IPS-NIHi11 (cell line): ENCODE data around the gene CFAP298.

Experiments
- DNase-seq: peaks from one replicate; pipeline ENCODE4 v3.0.0; 2012; ENCODE audit warnings: mixed read lengths, low spot score

CFAP298 gene

DNA sequence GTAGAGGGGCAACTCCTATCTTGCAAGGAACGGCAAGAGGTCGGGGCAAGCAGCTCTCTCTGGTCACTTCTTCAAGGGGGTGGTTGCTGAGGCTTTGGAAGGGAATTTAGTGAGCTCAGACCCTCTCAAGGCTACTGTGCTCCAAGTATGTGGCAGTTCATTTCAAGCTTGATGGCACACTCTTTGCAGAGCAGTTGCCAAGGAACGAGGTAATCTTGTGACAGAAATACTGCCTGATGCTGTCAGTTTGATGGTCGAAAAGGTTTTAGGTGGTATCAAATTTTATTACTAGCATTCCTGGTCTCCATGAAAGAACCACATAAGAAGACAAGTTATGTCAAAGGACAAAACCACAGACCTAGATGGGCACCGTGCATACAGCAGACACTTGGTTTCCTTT lies 13.1 kb downstream of the CFAP298 start:
- no peak for DNase-seq

DNA sequence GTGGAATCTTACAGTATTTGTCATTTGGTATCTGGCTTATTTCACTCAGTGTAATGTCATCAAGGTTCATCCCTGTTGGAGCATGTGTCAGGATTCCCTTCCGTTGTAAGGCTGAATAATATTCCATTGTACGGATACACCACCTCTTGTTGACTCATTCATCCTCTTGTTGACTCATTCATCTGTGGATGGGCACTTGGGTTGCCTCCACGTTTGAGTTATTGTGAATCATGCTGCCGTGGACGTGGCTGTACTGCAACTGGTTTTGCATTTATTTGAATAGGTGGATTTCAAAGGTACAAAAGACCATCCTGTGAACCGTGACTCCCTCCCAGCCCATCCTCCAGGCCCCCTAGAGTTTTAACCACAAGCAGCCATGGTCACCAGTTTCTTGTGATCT lies 15.0 kb downstream of the CFAP298 start:
- DNase-seq, result no peak

DNA sequence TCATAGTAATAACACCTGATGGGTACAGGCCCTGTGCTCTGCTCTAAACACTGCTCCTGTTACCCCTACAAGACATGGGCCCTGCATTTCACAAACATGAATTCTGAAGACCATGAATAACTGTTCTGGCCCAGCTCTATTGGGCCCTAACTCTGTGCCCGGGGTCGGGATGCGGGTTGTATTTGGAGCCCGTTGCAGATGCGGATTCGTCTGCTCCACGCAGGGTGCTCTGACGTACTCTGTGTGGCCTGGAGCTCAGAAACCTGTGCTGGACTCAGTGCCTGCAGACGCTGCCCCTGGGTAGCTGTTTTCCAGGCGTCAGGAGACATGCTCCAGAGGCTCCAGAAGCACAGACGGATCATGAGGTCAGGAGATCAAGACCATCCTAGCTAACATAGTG lies 16.7 kb downstream of the CFAP298 start:
- DNase-seq, result no peak

DNA sequence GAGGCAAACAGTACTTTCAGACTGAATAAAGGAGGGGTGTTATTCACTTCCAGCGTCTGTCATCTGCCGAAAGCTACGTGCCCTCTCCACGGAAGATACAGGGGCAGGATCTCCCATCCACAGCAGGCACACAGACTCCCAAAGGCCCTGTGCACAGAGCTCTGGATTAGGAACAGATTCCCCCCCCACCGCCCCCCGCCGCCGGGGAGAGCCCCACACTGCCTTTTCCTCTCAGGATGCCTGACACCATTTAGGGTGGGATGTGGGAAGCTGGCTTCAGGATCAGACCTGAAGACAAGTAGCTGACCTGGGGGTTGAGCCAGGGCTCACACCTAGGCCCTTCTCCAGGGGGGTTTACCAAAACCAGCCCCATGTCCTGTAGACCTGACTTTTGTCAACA lies 18.5 kb downstream of the CFAP298 start:
- no peak for DNase-seq

DNA sequence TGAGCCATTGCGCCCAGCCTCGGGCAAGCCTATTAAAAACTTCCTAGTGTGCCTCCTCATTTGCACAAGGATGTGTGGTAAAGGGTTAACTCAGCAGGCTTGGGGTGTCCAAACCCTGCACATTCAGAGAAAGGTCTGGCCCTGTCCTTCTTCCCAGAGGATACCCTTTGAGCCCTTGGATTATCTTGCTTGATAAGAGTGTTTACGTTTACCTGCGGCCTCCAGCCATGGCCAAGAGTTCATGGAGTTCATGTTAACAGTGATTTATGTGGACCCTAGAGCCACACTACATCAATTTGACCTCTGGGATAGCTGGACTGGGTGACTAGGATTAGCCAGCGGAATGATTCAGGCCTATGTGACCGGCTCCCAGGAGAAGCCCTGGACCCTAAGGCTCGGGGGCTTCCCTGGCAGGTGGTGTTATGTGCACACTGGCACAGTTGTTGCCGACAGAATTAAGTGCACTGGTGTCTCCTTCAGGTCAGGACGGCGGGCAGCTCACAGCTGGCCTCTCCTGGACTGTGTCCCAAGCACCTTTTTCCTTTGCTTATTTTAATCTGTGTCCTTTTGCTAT lies 19.2 kb downstream of the CFAP298 start:
- no peak for DNase-seq

DNA sequence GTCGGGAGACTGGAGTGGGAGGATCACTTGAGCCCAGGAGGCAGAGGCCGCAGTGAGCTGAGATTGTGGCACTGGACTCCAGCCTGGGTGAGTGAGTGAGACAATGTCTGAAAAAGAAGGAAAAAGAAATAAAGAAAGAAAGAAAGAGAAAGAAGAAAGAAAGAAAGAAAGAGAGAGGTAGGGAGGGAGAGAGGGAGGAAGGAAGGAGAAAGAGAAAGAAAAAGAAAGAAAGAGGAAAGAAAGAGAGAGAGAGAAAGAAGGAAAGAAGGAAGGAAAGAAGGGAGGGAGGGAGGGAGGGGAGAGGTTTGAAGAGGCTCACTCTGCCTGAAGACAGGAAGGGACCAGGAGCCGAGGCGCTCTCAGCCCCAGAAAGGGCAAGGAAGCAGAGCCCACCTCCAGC lies 22.0 kb downstream of the CFAP298 start:
- no peak for DNase-seq

DNA sequence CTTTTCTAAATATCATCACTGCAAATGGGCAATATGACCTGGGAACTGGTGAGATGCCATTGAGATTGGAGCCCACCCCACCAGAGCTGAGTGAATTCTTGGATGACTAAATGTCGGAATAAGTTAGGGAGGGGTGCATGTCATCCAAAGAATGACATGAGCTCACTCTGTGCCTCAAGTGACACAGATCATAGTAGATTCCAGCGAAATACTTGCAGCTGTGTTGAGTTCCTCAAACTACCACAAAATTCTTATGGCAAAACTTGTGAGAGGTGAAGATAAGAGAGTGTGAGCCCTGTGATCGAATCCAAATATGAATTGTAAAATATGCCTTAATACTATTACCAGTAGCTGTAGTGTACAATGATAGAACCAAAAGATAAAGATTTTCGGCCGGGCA lies 24.5 kb downstream of the CFAP298 start:
- no peak for DNase-seq

DNA sequence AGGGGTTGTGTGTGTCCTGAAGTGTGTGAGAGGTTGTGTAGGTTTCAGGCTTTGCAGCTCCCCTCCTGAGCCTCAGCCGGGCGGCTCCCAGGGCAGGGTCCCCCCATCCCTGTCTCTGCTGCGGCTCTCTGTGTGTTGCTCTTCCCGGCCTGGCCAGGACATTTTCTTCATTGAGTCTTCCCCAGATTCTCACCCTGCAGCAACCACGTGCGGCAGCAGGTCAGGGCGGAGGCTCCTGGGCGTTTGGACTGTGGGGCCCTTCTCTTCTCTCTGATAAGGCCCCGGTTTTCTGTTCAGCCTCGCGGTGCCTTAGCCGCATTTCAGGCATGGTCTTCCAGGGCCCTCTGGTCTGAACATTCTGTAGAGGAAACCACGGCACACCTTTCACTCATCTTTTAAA lies 25.1 kb downstream of the CFAP298 start:
- no peak for DNase-seq

DNA sequence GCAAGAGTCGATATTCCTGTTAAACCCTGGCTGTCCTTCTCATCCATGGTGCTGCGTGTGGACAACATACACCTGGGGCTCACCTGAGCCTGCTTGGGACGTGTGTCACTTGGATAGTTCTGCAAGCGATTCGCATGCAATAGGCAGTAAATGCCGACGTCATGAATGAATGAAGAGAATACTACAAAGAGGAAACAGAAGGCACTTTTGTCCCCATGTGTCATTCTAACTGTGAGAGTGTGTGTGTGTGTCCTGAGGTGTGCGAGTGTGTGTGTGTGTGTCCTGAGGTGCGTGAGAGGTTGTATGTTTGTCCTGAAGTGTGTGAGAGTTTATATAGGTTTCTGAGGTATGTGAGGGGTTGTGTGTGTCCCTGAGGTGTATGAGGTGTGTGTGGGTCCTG lies 26.2 kb downstream of the CFAP298 start:
- DNase-seq, result no peak

DNA sequence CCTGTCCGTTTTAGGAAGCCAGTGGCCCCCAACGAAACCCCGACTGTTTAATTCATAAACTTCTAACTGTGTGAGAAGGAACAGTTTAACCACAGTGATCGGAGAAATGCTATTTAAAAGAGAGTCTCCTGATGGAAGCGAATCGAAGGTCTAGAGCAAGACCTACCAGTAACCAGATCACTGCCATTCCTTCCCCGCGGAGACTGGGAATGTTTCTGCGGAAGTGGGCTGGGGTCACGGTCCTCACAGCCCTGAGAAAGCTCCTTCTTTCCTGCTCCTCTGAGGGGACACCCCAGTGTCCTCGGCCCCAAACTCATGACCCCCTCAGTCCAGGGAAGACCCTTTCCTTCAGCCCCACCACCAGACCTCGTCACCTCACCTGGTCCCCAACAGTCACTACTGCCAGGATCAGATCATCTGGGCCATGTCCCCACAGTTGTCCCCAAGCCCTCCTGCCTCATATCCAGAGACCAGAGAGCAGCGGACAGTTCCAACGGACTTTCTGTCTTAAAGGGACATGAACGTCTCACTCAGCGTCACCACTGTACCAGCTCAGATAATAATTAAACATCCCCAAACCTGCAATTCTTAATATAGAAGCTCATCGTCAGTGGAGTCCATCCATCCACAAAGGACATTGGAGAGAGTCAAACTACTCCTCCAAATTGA lies 27.0 kb downstream of the CFAP298 start, which contains the start of gene TCP10L:
Gene TCP10L (minus strand): TSS at position 482 of the 669 bp plus-strand sequence. CDS start 1,219 bp downstream, outside the sequence.
- no peak for DNase-seq

DNA sequence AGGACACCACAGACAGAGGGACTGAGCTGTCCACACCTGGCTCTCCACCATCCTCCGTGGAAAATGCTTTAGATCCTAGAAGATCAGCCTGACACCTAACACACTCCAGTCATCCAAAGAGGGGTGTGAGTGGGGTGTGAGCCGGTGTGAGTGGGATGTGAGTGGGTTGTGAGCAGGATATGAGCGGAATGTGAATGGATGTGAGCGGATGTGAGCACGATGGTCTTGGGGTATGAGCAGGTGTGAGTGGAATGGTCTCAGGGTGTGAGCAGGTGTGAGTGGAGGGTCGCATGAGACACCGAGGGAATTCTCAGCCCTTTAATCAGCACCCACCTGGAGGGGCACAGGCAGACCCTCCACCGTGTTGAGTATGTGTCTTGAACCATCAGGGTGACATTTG lies 27.7 kb downstream of the CFAP298 start:
- no peak for DNase-seq

DNA sequence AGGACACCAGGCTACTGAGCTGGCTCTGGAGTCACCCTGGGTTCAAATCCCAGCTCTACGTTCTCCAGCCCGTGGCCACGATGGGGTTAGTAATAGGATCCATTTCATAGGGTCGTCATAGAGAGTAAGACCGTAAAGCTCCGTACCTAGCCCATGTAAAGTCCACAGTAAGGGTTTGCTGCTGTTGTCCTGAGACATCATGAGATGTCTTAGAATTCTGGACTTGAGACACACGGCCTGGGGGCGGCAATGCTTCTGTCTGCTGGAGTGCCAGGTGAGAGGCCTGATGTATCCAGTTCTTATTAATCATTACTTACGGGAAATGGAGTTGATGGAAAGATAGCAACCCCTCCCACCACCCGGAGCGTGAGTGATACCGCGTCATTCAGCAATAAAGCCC lies 30.4 kb downstream of the CFAP298 start:
- no peak for DNase-seq

DNA sequence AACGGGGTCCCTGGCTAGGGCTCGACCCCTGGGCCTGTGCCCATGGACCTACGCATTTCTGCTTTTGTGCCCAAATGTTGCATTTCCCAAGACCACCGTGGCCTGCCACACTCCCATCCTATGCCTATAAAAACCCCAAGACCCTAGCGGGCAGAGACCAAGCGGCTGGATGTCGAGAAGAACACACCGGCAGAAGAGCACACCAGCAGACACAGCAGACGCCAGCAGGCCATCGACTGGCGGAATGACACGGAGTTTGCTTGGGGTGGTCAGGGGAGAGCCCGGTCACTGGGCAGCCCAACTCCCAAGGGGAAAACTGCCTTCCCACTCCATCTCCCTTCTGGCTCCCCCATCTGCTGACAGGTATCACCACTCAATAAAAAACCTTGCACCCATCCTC lies 31.2 kb downstream of the CFAP298 start:
- DNase-seq, result no peak

DNA sequence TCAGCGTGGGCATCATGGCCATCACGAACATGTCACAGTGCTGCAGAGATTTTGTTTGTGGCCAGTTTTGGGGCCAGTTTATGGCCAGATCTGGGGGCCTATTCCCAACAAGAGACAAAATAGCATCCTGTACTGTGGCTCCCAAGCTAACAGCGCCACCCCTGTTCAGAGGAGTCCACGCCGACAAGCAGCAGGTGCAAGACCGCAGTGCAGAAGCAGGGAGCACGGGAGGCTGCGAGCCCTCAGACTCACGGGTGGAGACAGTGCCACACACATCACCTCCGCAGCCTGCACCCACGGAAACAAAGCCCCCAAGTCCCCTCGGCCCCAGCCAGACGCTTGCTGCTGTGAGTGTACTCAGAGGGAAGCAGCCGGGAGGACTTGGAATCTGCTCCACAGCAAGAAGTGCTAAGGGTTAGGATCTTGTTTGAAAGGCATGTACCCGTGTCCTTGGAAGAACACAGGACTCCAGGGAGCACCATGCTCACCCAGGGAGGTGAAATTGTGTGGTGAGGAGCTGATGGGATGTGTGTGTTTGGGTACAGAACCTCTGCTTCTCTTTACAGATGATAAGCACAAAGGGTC lies 34.0 kb downstream of the CFAP298 start:
- peak; percentile 39 for DNase-seq

DNA sequence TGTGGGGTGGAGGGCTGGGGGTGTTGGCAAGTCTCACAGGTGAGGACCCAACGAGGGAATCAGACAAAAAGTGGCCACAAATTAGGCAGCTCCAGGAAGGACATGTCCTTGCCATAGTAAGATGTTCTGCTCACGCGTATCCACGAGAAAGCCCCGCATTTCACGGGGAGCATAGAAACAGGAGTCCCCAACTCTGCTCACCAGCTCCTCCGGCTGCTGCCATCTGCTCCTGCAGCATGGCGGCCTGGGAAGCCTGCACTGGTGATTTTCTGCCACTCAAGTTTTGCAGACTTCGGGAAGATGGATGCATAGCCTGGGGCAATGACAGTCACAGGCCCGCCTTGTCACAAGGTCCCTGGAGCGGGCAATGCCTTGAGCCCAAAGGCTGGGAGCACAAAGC lies 36.2 kb downstream of the CFAP298 start:
- no peak for DNase-seq

DNA sequence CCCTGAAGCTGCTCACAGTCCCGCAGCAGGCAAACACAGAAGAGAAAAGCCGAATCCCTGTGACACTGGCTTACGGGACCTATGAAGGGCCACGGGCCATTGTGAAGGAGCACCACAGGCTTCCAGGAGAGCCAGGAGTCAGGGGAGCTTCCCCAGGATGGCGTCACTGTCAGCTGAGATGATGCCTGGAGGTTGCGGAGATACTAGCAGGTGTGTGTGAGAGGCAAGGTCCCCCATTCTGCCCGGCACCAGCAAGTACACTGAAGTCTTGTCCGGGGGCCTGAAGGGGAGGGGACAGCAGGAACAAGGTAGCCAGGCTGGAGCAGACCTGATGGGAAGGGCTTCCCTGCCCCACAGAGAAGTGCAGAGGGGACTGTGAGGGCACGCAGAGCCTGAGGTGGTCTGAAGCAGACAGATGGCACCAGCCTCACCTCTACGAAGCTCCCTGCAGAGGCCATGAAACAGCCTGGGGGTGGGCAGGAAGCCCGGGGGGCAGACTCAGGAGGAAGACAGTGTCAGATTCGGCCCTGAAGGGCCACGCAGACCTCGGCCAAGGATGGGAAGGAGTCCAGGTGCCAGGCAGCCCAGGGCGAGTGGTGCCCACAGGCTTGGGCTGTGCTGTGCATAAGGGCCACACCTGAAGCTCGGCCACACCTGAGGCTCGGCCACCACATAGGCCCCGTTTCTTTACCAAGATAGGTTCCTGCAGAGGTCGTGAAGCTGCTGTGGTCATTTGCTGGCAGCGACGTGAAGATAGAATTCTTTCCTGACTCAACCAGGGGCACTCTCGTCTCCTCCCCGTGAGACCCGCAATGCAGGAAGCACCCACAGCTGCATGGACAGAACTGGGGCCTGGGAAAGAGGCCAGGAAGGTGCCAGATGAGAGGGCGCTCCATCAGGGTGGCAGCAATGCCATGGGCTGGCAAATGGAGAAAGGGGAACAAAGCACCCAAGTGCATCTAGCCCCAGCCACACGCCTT lies 36.9 kb downstream of the CFAP298 start:
- DNase-seq, result no peak

DNA sequence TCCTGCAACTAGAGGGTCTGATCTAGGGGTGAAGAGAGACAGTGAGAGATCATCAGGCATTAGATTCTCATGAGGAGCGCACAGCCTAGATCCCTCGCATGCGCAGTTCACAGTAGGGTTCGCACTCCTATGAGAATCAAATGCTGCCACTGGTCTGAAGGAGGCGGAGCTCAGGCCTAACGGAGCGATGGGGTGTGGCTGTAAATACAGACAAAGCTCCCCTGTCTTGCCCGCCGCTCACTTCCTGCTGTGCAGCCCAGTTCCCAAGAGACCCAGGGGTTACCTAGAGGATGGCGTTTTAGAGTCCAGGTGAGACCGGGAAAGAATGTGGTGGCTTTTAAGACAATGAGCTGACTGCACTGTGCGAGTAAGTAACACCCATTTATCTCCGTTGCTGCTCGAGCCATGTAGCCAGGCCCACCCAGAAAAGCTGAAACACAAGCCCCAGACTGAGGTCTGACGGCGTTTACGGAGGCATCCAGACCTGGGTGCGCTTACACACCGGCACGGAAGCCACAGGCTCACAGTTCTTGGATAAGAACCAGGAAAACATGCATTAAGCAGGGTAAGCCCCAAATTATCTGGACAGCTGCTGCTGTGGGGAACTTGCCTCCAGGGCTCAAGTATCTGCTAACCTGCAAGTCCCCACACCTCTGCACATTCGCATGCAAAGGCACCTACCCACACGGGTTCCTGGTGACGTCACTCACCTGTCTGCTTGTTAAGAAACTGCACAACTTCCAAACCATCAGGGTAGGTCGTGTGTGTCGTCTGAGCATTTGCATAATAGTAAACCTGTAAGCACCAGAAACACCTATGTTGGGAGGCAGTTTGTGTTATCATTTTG lies 39.4 kb downstream of the CFAP298 start:
- no peak for DNase-seq

DNA sequence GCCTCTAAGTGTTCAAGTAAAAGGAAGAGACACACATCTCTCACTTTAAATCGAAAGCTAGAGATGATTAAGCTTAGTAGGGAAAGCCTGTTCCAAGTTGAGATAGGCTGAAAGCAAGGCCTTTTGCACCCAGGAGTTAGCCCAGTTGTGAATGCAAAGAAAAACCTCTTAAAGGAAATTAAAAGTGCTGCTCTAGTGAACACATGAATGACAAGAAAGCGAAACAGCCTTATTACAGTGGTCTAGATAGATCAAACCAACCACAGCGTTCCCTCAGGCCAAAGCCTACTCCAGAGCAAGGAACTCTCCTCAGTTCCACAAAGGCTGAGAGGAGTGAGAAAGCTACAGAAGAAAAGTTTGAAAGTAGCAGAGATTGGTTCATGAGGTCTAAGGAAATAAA lies 41.7 kb downstream of the CFAP298 start:
- no peak for DNase-seq

DNA sequence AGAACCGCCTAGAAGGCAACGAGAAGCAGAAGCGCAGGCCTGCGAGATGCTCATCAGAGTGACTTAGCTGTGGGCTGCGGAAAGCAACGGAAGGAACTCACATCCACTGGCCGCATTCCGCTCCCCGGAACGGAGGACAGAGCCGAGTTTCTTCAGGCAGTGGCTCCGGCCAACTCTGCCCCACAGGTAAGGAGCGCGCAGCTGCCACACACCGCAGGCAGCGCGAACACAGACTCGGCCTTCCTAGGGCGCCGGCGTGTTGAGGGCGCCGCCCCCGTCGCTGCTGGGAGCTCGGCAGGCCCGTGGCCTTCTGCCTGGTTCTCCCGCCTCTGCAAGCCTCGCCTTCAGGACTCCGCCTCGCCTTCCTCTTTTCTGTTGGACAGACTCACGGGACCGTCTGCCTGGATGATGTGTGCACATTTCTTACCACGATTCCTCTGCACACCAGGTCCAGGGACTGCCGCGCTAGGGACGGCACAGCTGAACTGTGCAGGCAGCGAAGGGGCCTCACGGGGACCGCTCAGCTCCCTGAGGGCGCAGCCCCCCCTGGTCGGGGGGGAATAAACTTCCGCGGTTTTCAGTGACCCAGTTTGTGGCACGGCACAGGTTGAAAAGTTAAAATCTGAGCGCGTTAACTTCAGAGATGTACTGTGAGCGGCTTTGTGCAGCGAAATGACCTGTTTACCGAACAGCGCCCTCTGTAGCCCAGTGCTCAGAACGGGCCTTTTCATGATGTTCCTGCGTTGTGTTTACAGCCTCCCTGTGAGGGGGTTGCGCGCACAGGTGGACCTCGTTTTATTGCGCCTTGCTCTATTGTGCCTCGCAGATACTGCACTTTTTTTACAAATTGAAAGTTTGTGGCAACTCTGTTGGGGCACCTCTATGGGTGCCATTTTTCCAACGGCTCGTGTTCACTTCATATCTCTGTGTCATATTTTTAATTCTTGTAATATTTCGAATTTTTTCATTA lies 42.6 kb downstream of the CFAP298 start:
- DNase-seq, result peak; percentile 82

DNA sequence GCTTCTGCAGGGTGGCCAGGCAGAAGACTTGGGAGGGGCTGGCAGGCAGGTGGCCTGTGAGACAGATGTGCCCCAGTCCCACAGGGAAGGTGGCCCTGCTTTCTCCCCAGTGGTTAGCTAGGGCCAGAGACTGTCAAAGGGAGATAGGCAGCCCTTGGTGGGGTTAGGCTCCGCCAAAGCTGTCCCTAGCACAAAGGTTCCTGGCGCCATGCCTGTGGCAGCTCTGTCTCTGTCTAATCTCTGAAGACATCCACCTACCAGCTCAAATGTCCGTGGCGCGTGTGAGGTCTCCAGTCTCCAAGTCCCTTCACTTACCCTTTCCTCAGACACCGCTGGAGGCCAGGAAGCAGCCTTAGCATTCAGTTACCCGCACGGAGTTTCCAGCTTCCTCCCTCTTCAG lies 44.6 kb downstream of the CFAP298 start:
- no peak for DNase-seq
